ENCODE results near the gene ANKS1B. TPM values are rescaled to one million over a fixed set of nuclear protein-coding genes. Genes with fewer than 3 reads are reported as not detected.

The ANKS1B gene
- total RNA-seq, 4 donors from 2014 or later: 1.5 to 5.5 (median 4.4) TPM

DNA sequence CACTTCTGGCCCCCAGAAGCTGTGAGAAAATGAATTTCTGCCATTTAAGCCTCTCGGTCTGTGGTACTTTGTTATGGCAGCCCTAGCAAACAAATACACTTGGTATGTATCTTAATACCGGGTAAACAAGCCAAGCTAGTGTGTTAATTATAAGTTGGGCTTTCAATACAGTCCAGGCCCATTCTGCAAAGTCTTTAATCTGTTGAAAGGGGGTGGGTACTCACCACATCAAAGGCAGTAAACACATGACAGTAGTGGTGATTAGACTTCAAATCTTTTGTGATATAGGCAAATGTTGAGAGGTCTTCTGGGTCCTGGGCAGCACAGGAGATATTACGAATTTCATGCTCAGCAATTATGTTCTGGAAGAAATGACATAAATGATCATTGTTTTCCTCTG, 1211.9 kb downstream of the ANKS1B start:
- no peak for DNase-seq (ENCODE audit: low spot score in 2 of 2)
- 83 to 88% methylated on average over 3 of the region's 3 CpGs for WGBS, 2 donors
- TF ChIP-seq POLR2A (IDR thresholded peaks at IDR 0.05): no peak
- TF ChIP-seq, protein P1, sequence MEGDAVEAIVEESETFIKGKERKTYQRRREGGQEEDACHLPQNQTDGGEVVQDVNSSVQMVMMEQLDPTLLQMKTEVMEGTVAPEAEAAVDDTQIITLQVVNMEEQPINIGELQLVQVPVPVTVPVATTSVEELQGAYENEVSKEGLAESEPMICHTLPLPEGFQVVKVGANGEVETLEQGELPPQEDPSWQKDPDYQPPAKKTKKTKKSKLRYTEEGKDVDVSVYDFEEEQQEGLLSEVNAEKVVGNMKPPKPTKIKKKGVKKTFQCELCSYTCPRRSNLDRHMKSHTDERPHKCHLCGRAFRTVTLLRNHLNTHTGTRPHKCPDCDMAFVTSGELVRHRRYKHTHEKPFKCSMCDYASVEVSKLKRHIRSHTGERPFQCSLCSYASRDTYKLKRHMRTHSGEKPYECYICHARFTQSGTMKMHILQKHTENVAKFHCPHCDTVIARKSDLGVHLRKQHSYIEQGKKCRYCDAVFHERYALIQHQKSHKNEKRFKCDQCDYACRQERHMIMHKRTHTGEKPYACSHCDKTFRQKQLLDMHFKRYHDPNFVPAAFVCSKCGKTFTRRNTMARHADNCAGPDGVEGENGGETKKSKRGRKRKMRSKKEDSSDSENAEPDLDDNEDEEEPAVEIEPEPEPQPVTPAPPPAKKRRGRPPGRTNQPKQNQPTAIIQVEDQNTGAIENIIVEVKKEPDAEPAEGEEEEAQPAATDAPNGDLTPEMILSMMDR (IDR thresholded peaks at IDR 0.05): no peak
- no peak overlapping the region for H3K4me3 ChIP-seq (ENCODE audit: low read depth, poor library complexity, severe bottlenecking)
- intact Hi-C loops (cut with DNase I; ENCODE audit: low total_unique reads): no loop called here

- DNase-seq (ENCODE audit: low spot score in 2 of 2): no peak
- intact Hi-C loops (cut with DNase I; ENCODE audit: low total_unique reads): no loop called here
- H3K4me3 ChIP-seq (ENCODE audit: low read depth, poor library complexity, severe bottlenecking): no peak overlapping the region
- TF ChIP-seq, protein P1 (IDR thresholded peaks at IDR 0.05): no peak
- no peak for TF ChIP-seq POLR2A (IDR thresholded peaks at IDR 0.05)
- WGBS, 2 donors: 91 to 92% methylated on average over 8 of the region's 8 CpGs
These were observed 1212.7 kb downstream of the ANKS1B start for GRCh38 chr12:98771811-98772752.

DNA sequence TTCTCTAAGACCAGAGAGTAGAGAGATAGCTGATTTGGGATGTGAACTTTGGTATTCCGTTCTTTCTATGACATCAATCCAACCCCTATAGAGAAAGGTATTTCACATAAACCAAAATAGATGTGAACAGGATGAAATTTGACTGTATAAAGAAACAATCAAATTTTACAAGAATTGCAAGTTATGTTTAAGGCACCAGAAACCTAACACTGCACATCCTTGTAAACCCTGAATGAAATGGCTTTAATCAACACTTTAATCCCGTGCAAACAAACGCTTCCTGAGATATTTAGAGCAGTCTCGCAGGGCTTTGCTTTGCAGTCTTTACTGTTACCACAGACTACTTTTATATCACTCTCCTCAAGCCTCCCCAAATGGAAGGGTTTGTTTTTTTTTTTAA, 1214.5 kb downstream of the ANKS1B start:
- H3K4me3 ChIP-seq (ENCODE audit: low read depth, poor library complexity, severe bottlenecking): no peak overlapping the region
- TF ChIP-seq POLR2A (IDR thresholded peaks at IDR 0.05): no peak
- TF ChIP-seq, protein P1 (IDR thresholded peaks at IDR 0.05): no peak
- WGBS, 2 donors: 85 to 87% methylated on average over 4 of the region's 4 CpGs
- no peak for DNase-seq (ENCODE audit: low spot score in 2 of 2)
- intact Hi-C loops (cut with DNase I; ENCODE audit: low total_unique reads): no loop called here

DNA sequence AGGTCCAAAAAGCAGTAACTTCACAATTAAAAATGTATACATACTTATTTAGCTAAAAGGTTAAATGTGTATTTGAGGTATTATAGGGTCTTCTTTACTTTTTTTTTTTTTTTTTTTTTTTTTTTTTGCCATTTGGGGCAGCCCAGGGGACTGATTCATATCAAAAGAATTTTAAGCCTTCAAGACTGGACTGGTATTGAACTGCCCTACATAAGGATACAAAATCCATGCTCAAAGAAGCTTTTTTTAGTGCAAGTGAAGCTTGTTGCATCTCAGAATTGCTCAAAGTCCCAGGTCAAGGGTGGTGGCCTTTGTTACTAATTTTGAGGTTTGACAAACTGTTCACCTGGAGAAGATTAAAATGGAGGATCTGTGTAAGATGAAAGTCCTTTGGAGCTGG, 1215.7 kb downstream of the ANKS1B start:
- intact Hi-C loops (cut with DNase I; ENCODE audit: low total_unique reads): no loop called here
- no peak overlapping the region for H3K4me3 ChIP-seq (ENCODE audit: low read depth, poor library complexity, severe bottlenecking)
- no peak for DNase-seq (ENCODE audit: low spot score in 2 of 2)
- TF ChIP-seq POLR2A (IDR thresholded peaks at IDR 0.05): no peak
- TF ChIP-seq, protein P1 (IDR thresholded peaks at IDR 0.05): no peak

GRCh38 chr12:98767248-98767647, 1217.5 kb downstream of the ANKS1B start:
- H3K4me3 ChIP-seq (ENCODE audit: low read depth, poor library complexity, severe bottlenecking): no peak overlapping the region
- DNase-seq (ENCODE audit: low spot score in 2 of 2): no peak
- intact Hi-C loops (cut with DNase I; ENCODE audit: low total_unique reads): no loop called here
- WGBS, 2 donors: 85 to 92% methylated on average over 9 of the region's 9 CpGs
- TF ChIP-seq, protein P1 (IDR thresholded peaks at IDR 0.05): no peak
- TF ChIP-seq POLR2A (IDR thresholded peaks at IDR 0.05): no peak
